HG02840 (cell line): ENCODE measurements around the gene GDF10.

Experiments used
- ATAC-seq: cut with Tn5 transposase; IDR thresholded peaks from one replicate; pipeline ENCODE4 v1.9.1; 2021; ENCODE audit warnings: mild to moderate bottlenecking, moderate library complexity, moderate number of reproducible peaks; ENCODE audit not compliant: unreplicated experiment, low FRiP score

GDF10 gene

GRCh38 chr10:47311932-47312662 lies 12.1 kb downstream of the GDF10 start:
- ATAC-seq, result no peak

GRCh38 chr10:47312663-47312995 lies 12.6 kb downstream of the GDF10 start:
- no peak for ATAC-seq

GRCh38 chr10:47314416-47314970 lies 14.5 kb downstream of the GDF10 start:
- no peak for ATAC-seq

- ATAC-seq, result no peak
Observed at GRCh38 chr10:47315421-47315820, 15.4 kb downstream of the GDF10 start.

- no peak for ATAC-seq
Observed at GRCh38 chr10:47316131-47316530, 16.1 kb downstream of the GDF10 start.

- ATAC-seq, result no peak
Observed at GRCh38 chr10:47317251-47317650, 17.3 kb downstream of the GDF10 start.

GRCh38 chr10:47318706-47319105 lies 18.7 kb downstream of the GDF10 start:
- no peak for ATAC-seq

GRCh38 chr10:47319784-47320183 lies 19.8 kb downstream of the GDF10 start:
- ATAC-seq, result no peak

GRCh38 chr10:47320812-47321211 lies 20.8 kb downstream of the GDF10 start:
- no peak for ATAC-seq

GRCh38 chr10:47321521-47322195 lies 21.7 kb downstream of the GDF10 start:
- ATAC-seq, result no peak

GRCh38 chr10:47322300-47323061 lies 22.5 kb downstream of the GDF10 start, which contains the start of gene GDF2:
GDF2 (plus strand) TSS chr10:47322454; CDS start chr10:47322669, 215 bp downstream.
- no peak for ATAC-seq

- ATAC-seq, result no peak
Observed at GRCh38 chr10:47323087-47323486, 23.1 kb downstream of the GDF10 start.

GRCh38 chr10:47323636-47324296 lies 23.8 kb downstream of the GDF10 start:
- no peak for ATAC-seq

GRCh38 chr10:47325303-47326291 lies 25.6 kb downstream of the GDF10 start:
- ATAC-seq, result no peak

- ATAC-seq, result no peak
Observed at GRCh38 chr10:47326306-47326926, 26.4 kb downstream of the GDF10 start.

- no peak for ATAC-seq
Observed at GRCh38 chr10:47326927-47327330, 26.9 kb downstream of the GDF10 start.

- no peak for ATAC-seq
Observed at GRCh38 chr10:47329855-47330254, 29.9 kb downstream of the GDF10 start.

GRCh38 chr10:47330366-47330765 lies 30.4 kb downstream of the GDF10 start:
- ATAC-seq, result no peak

- ATAC-seq, result no peak
Observed at GRCh38 chr10:47330804-47331203, 30.8 kb downstream of the GDF10 start.
